ENCODE data around the gene ERCC3.
"Not testable (repeated sequence)": the region's sequence is repeated elsewhere in the genome, so short reads cannot be mapped to it uniquely, and the experiment has no call there.

Gene ERCC3

GRCh38 chr2:127226520-127227263, 67.3 kb downstream of the ERCC3 start:
- DNase-seq (ENCODE audit: low read depth), result no peak

- no peak for DNase-seq (ENCODE audit: low read depth)
These were observed 67.8 kb downstream of the ERCC3 start for GRCh38 chr2:127226132-127226519.

- DNase-seq (ENCODE audit: low read depth), result no peak
These were observed 68.6 kb downstream of the ERCC3 start for GRCh38 chr2:127225186-127225960.

- DNase-seq (ENCODE audit: low read depth), result not testable (repeated sequence)
These were observed 69.8 kb downstream of the ERCC3 start for GRCh38 chr2:127224135-127224534.

GRCh38 chr2:127220768-127221527, 73.0 kb downstream of the ERCC3 start:
- DNase-seq (ENCODE audit: low read depth), result no peak

GRCh38 chr2:127220102-127220767, 73.7 kb downstream of the ERCC3 start, which contains the start of gene CYP27C1:
CYP27C1 (minus strand) TSS chr2:127220299; CDS start chr2:127220270, 29 bp downstream.
- DNase-seq (ENCODE audit: low read depth), result no peak

GRCh38 chr2:127219171-127220070, 74.5 kb downstream of the ERCC3 start:
- DNase-seq (ENCODE audit: low read depth), result no peak

- no peak for DNase-seq (ENCODE audit: low read depth)
These were observed 75.2 kb downstream of the ERCC3 start for GRCh38 chr2:127218812-127219170.

- DNase-seq (ENCODE audit: low read depth), result no peak
These were observed 76.2 kb downstream of the ERCC3 start for GRCh38 chr2:127217470-127218325.

GRCh38 chr2:127216593-127216992, 77.4 kb downstream of the ERCC3 start:
- no peak for DNase-seq (ENCODE audit: low read depth)

- no peak for DNase-seq (ENCODE audit: low read depth)
These were observed 77.8 kb downstream of the ERCC3 start for GRCh38 chr2:127216095-127216494.

- not testable (repeated sequence) for DNase-seq (ENCODE audit: low read depth)
These were observed 79.7 kb downstream of the ERCC3 start for GRCh38 chr2:127214201-127214600.

- DNase-seq (ENCODE audit: low read depth), result no peak
These were observed 85.6 kb downstream of the ERCC3 start for GRCh38 chr2:127208313-127208712.
